Testis (tissue), 3 donors: ENCODE data around the gene IRX3. TPM values are rescaled to one million over a fixed set of nuclear protein-coding genes. Genes with fewer than 3 reads are reported as not detected.

Experiments
- DNase-seq: peaks from one replicate; pipeline ENCODE4 v3.0.0-alpha.2; 2019
- H3K27ac ChIP-seq, 2 donors: fragments of 200-600 bp; sonication (generic); one replicate each; pipeline ENCODE4 v1.5.1; 2019
- H3K27me3 ChIP-seq: fragments of 200-600 bp; sonication (generic); one replicate; pipeline ENCODE4 v1.5.1; 2019
- H3K36me3 ChIP-seq: fragments of 200-600 bp; sonication (generic); one replicate; pipeline ENCODE4 v1.5.1; 2017; ENCODE audit warnings: low read depth; ENCODE audit errors: missing control alignments
- H3K4me1 ChIP-seq: fragments of 200-600 bp; sonication (generic); one replicate; pipeline ENCODE4 v1.5.1; 2019
- H3K4me3 ChIP-seq, 2 donors: fragments of 200-600 bp; sonication (generic); one replicate each; pipeline ENCODE4 v1.5.1; 2017 to 2019
- H3K9me3 ChIP-seq: fragments of 200-600 bp; sonication (generic); one replicate; pipeline ENCODE4 v1.5.1; 2017
- CTCF ChIP-seq, 3 experiments: fragments of 450-650 bp in 2 of 3; fragments of 200-600 bp in 1 of 3; sonication (generic) in 1 of 3; IDR thresholded peaks; one replicate each; pipeline ENCODE4 v1.5.1; 2016 to 2019; ENCODE audit warnings: antibody characterized with exemption in 3 of 3, mild to moderate bottlenecking in 2 of 3, moderate library complexity in 1 of 3
- POLR2A ChIP-seq: fragments of 450-650 bp; IDR thresholded peaks from one replicate; pipeline ENCODE4 v1.6.1; 2017; ENCODE audit warnings: antibody characterized with exemption, mild to moderate bottlenecking, moderate library complexity
- WGBS, 2 donors: methylation state at CpG; one replicate each; pipeline ENCODE4 v1.1.5; 2018; 5-methylcytosine and 5-hydroxymethylcytosine counted together
- intact Hi-C: fragments of 100-400 bp; cut with DNase I; formaldehyde crosslinking; loops from one replicate; pipeline ENCODE4 v1.15.1; 2023; ENCODE audit warnings: low total_unique reads
- polyA plus RNA-seq: library from polyadenylated mRNA; stranded (reverse); fragments of 350-450 nt; fragmentation: Illumina TruSeq; extraction: RNeasy Lipid Tissue Mini Kit (QIAGEN cat#74804); gene quantifications from one replicate; pipeline ENCODE4 v1.2.3, GENCODE V29; 2014; ENCODE audit warnings: low read depth, low replicate concordance; ENCODE audit not compliant: insufficient read depth
- total RNA-seq, 2 donors: library from RNA; depleted of rRNA; stranded (reverse); fragments of >200 nt; gene quantifications; one replicate each; pipeline ENCODE4 v1.2.3, GENCODE V29; 2016

Gene IRX3
- total and polyA plus RNA-seq, 3 donors from 2014 or later, result 1.2 to 1.6 (median 1.2) TPM

GRCh38 chr16:54284931-54285413 lies 1.6 kb downstream of the IRX3 start:
- no peak overlapping the region for H3K4me3 ChIP-seq
- no peaks in the 10 kb centered on the region for H3K36me3 ChIP-seq
- no peak for TF ChIP-seq CTCF (IDR thresholded peaks at IDR 0.05)
- no peak for TF ChIP-seq POLR2A
- WGBS, 2 donors, result 2 to 5% methylated on average over 26 to 42 of the region's 42 CpGs
- H3K9me3 ChIP-seq, result no peaks in the 10 kb centered on the region
- peaks cover 21% of the 10 kb centered on the region for H3K4me1 ChIP-seq
- H3K27me3 ChIP-seq, result no peaks in the 10 kb centered on the region
- no peak overlapping the region for H3K27ac ChIP-seq
- intact Hi-C loops, result no loop called here
- no peak for DNase-seq

GRCh38 chr16:54284319-54284930 lies 2.2 kb downstream of the IRX3 start:
- intact Hi-C loops, result no loop called here
- H3K27me3 ChIP-seq, result no peaks in the 10 kb centered on the region

GRCh38 chr16:54283725-54284318 lies 2.8 kb downstream of the IRX3 start:
- Histone ChIP-seq H3K9me3 (no peaks in the 10 kb centered on the region), H3K4me1 (peaks cover 21% of the 10 kb centered on the region), H3K27ac (no peak overlapping the region), H3K4me3 (no peak overlapping the region), H3K36me3 (no peaks in the 10 kb centered on the region), H3K27me3 (no peaks in the 10 kb centered on the region)
- 10 to 18% methylated on average over 28 to 31 of the region's 31 CpGs for WGBS, 2 donors
- intact Hi-C loops, result no loop called here
- TF ChIP-seq CTCF (IDR thresholded peaks at IDR 0.05) (no peak), POLR2A (no peak)
- no peak for DNase-seq

More at GRCh38 chr16:54284319-54284930, 2.2 kb downstream of the IRX3 start:
- Histone ChIP-seq H3K36me3 (no peaks in the 10 kb centered on the region), H3K4me1 (peaks cover 21% of the 10 kb centered on the region), H3K27ac (no peak overlapping the region), H3K9me3 (no peaks in the 10 kb centered on the region), H3K4me3 (no peak overlapping the region)
- TF ChIP-seq CTCF (IDR thresholded peaks at IDR 0.05), result no peak
- no peak for TF ChIP-seq POLR2A
- 1 to 8% methylated on average over 19 to 43 of the region's 73 CpGs for WGBS, 2 donors
- DNase-seq, result no peak

- Histone ChIP-seq H3K4me3 (no peak overlapping the region), H3K4me1 (peaks cover 21% of the 10 kb centered on the region), H3K36me3 (no peaks in the 10 kb centered on the region), H3K27ac (no peak overlapping the region), H3K27me3 (no peaks in the 10 kb centered on the region), H3K9me3 (no peaks in the 10 kb centered on the region)
- no peak for DNase-seq
- WGBS, 2 donors, result 16 to 18% methylated on average over 37 of the region's 37 CpGs
- TF ChIP-seq POLR2A, result no peak
- intact Hi-C loops, result no loop called here
Measured at GRCh38 chr16:54282928-54283724, 3.5 kb downstream of the IRX3 start.
